ENCODE measurements around the gene ANKRD12.

Gene ANKRD12

GRCh38 chr18:9204659-9205058, 68.1 kb downstream of the ANKRD12 start:
- Histone ChIP-seq H3K4me1 (ENCODE audit: control insufficient read depth, low read length) (no peaks in the 10 kb centered on the region), H3K9me2 (replicated peaks; ENCODE audit: control insufficient read depth, low read length) (no peaks in the 10 kb centered on the region), H3K27ac (ENCODE audit: low read depth, low read length) (no peak overlapping the region), H3K79me2 (ENCODE audit: control insufficient read depth, low read length) (no peaks in the 10 kb centered on the region), H3K36me3 (ENCODE audit: control insufficient read depth, low read length) (0 out of 2 replicates have a peak, but pooled peaks cover 3% of the 10 kb centered on the region), H3K4me2 (ENCODE audit: low read length) (no peak overlapping the region), H3K27me3 (ENCODE audit: control insufficient read depth, low read length) (no peaks in the 10 kb centered on the region), H3K9me3 (ENCODE audit: control insufficient read depth, insufficient read depth, low read length) (no peaks in the 10 kb centered on the region), H3K4me3 (ENCODE audit: low read length) (no peak overlapping the region), H4K20me1 (ENCODE audit: control insufficient read depth, insufficient read depth, low read depth, low read length) (no peaks in the 10 kb centered on the region), H3F3A (ENCODE audit: control insufficient read depth, insufficient read depth) (no peaks in the 10 kb centered on the region)
- TF ChIP-seq, protein P1, sequence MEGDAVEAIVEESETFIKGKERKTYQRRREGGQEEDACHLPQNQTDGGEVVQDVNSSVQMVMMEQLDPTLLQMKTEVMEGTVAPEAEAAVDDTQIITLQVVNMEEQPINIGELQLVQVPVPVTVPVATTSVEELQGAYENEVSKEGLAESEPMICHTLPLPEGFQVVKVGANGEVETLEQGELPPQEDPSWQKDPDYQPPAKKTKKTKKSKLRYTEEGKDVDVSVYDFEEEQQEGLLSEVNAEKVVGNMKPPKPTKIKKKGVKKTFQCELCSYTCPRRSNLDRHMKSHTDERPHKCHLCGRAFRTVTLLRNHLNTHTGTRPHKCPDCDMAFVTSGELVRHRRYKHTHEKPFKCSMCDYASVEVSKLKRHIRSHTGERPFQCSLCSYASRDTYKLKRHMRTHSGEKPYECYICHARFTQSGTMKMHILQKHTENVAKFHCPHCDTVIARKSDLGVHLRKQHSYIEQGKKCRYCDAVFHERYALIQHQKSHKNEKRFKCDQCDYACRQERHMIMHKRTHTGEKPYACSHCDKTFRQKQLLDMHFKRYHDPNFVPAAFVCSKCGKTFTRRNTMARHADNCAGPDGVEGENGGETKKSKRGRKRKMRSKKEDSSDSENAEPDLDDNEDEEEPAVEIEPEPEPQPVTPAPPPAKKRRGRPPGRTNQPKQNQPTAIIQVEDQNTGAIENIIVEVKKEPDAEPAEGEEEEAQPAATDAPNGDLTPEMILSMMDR (IDR thresholded peaks at IDR 0.05; ENCODE audit: low read depth, low read length, poor library complexity, severe bottlenecking): no peak
- no peak for TF ChIP-seq EZH2phosphoT487 (IDR thresholded peaks at IDR 0.05; ENCODE audit: borderline replicate concordance, low read length)

GRCh38 chr18:9206421-9206820, 69.8 kb downstream of the ANKRD12 start:
- Histone ChIP-seq H3K79me2 (ENCODE audit: control insufficient read depth, low read length) (no peaks in the 10 kb centered on the region), H3K9me2 (replicated peaks; ENCODE audit: control insufficient read depth, low read length) (no peaks in the 10 kb centered on the region), H3K4me1 (ENCODE audit: control insufficient read depth, low read length) (no peaks in the 10 kb centered on the region), H4K20me1 (ENCODE audit: control insufficient read depth, insufficient read depth, low read depth, low read length) (no peaks in the 10 kb centered on the region), H3K4me2 (ENCODE audit: low read length) (no peak overlapping the region), H3K4me3 (ENCODE audit: low read length) (no peak overlapping the region), H3K36me3 (ENCODE audit: control insufficient read depth, low read length) (peaks cover 8% of the 10 kb centered on the region), H3K27ac (ENCODE audit: low read depth, low read length) (no peak overlapping the region), H3K27me3 (ENCODE audit: control insufficient read depth, low read length) (no peaks in the 10 kb centered on the region), H3F3A (ENCODE audit: control insufficient read depth, insufficient read depth) (no peaks in the 10 kb centered on the region), H3K9me3 (ENCODE audit: control insufficient read depth, insufficient read depth, low read length) (no peaks in the 10 kb centered on the region)
- TF ChIP-seq, protein P1 (IDR thresholded peaks at IDR 0.05; ENCODE audit: low read depth, low read length, poor library complexity, severe bottlenecking): no peak
- TF ChIP-seq EZH2phosphoT487 (IDR thresholded peaks at IDR 0.05; ENCODE audit: borderline replicate concordance, low read length): no peak

DNA sequence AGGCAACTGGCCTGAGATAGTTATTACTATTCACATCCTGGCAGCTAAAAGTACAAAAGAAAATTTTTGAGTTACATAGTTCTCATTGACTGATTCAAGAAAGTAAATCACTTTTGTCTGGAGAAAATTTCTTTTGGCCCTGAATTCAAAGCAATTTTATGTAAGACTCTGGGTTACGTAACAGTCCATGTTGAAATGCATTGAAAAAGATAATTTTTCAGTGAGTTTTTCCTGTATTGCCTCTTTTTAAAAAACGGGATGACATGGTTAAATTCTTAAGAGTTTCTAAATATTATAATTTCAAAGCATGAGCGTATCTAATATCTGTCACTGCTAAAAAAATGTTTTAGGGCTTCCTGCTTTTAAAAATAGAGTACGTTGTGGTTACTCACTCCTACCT, 72.7 kb downstream of the ANKRD12 start:
- no peaks in the 10 kb centered on the region for H3K27me3 ChIP-seq (ENCODE audit: control insufficient read depth, low read length)
- no peak overlapping the region for H3K4me2 ChIP-seq (ENCODE audit: low read length)
- H3K9me3 ChIP-seq (ENCODE audit: control insufficient read depth, insufficient read depth, low read length): no peaks in the 10 kb centered on the region
- no peaks in the 10 kb centered on the region for H3K4me1 ChIP-seq (ENCODE audit: control insufficient read depth, low read length)
- H3K27ac ChIP-seq (ENCODE audit: low read depth, low read length): no peak overlapping the region
- peaks cover 17% of the 10 kb centered on the region for H3K36me3 ChIP-seq (ENCODE audit: control insufficient read depth, low read length)
- no peaks in the 10 kb centered on the region for H3F3A ChIP-seq (ENCODE audit: control insufficient read depth, insufficient read depth)
- TF ChIP-seq, protein P1 (IDR thresholded peaks at IDR 0.05; ENCODE audit: low read depth, low read length, poor library complexity, severe bottlenecking): no peak
- TF ChIP-seq EZH2phosphoT487 (IDR thresholded peaks at IDR 0.05; ENCODE audit: borderline replicate concordance, low read length): no peak
- H3K4me3 ChIP-seq (ENCODE audit: low read length): no peak overlapping the region
- H4K20me1 ChIP-seq (ENCODE audit: control insufficient read depth, insufficient read depth, low read depth, low read length): no peaks in the 10 kb centered on the region
- no peaks in the 10 kb centered on the region for H3K9me2 ChIP-seq (replicated peaks; ENCODE audit: control insufficient read depth, low read length)
- H3K79me2 ChIP-seq (ENCODE audit: control insufficient read depth, low read length): no peaks in the 10 kb centered on the region

- Histone ChIP-seq H3K27me3 (ENCODE audit: control insufficient read depth, low read length) (no peaks in the 10 kb centered on the region), H3K79me2 (ENCODE audit: control insufficient read depth, low read length) (no peaks in the 10 kb centered on the region), H3K9me2 (replicated peaks; ENCODE audit: control insufficient read depth, low read length) (no peaks in the 10 kb centered on the region), H3K27ac (ENCODE audit: low read depth, low read length) (no peak overlapping the region), H3K36me3 (ENCODE audit: control insufficient read depth, low read length) (peaks cover 26% of the 10 kb centered on the region), H3K4me3 (ENCODE audit: low read length) (no peak overlapping the region), H3K4me1 (ENCODE audit: control insufficient read depth, low read length) (no peaks in the 10 kb centered on the region), H4K20me1 (ENCODE audit: control insufficient read depth, insufficient read depth, low read depth, low read length) (no peaks in the 10 kb centered on the region), H3K4me2 (ENCODE audit: low read length) (no peak overlapping the region), H3K9me3 (ENCODE audit: control insufficient read depth, insufficient read depth, low read length) (no peaks in the 10 kb centered on the region), H3F3A (ENCODE audit: control insufficient read depth, insufficient read depth) (no peaks in the 10 kb centered on the region)
- no peak for TF ChIP-seq EZH2phosphoT487 (IDR thresholded peaks at IDR 0.05; ENCODE audit: borderline replicate concordance, low read length)
- TF ChIP-seq, protein P1 (IDR thresholded peaks at IDR 0.05; ENCODE audit: low read depth, low read length, poor library complexity, severe bottlenecking): no peak
Observed at GRCh38 chr18:9210966-9211365, 74.4 kb downstream of the ANKRD12 start.

Measured in DOHH2 (cell line).